Large intestine (tissue), 3 donors: Measurements from ENCODE around the gene AKAP12. TPM values are rescaled to one million over a fixed set of nuclear protein-coding genes. Genes with fewer than 3 reads are reported as not detected.

Source experiments
- DNase-seq, 2 donors: peaks; one replicate each; pipeline versions ENCODE4 v3.0.0 to v3.0.0-alpha.2; 2013
- H3K27ac ChIP-seq: one replicate; pipeline ENCODE4 v1.5.1; 2013; ENCODE audit warnings: low read length
- H3K27me3 ChIP-seq: 2 replicates; pipeline ENCODE4 v1.6.1; 2013; ENCODE audit warnings: low read length; ENCODE audit not compliant: control insufficient read depth, insufficient read depth
- H3K36me3 ChIP-seq: 2 replicates; pipeline ENCODE4 v1.6.1; 2013; ENCODE audit warnings: low read length; ENCODE audit not compliant: control insufficient read depth, insufficient read depth
- H3K4me1 ChIP-seq: one replicate; pipeline ENCODE4 v1.6.1; 2013; ENCODE audit warnings: low read length; ENCODE audit not compliant: control insufficient read depth, insufficient read depth
- H3K4me3 ChIP-seq: one replicate; pipeline ENCODE4 v1.5.1; 2013; ENCODE audit warnings: low read length
- H3K9me3 ChIP-seq: one replicate; pipeline ENCODE4 v1.6.1; 2013; ENCODE audit warnings: mild to moderate bottlenecking, low read depth, low read length, moderate library complexity; ENCODE audit not compliant: control insufficient read depth
- WGBS: methylation state at CpG from one replicate; pipeline ENCODE4 v1.1.5; 2013; ENCODE audit warnings: low lambda C conversion rate; ENCODE audit not compliant: insufficient coverage; 5-methylcytosine and 5-hydroxymethylcytosine counted together
- polyA plus RNA-seq: library from polyadenylated mRNA; unstranded; fragments of 120-200 nt; gene quantifications from one replicate; pipeline ENCODE4 v1.2.1, GENCODE V29; 2013

AKAP12 gene
- polyA plus RNA-seq, 1 donor, result 62.7 TPM

DNA sequence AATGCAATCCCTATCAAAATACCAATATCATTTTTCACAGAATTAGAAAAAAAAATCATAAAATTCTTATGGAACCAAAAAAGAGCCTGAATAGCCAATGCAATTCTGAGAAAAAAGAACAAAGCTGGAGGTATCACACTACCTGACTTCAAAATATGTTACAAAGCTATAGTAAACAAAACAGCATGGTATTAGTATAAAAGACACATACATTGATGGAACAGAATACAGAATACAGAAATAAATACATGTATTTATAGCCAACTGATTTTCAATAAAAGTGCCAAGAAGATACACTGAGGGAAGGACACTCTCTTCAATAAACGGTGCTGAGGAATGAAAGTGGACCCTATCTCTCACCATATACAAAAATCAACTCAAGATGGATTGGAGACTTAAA, 28.7 kb upstream of the AKAP12 start:
- no CpG with 5 or more reads among the region's 1 CpG for WGBS
- Histone ChIP-seq H3K9me3 (peaks cover 4% of the 10 kb centered on the region), H3K4me1 (no peaks in the 10 kb centered on the region), H3K27me3 (no peaks in the 10 kb centered on the region), H3K27ac (no peak overlapping the region), H3K4me3 (no peak overlapping the region), H3K36me3 (no peaks in the 10 kb centered on the region)
- no peak for DNase-seq

DNA sequence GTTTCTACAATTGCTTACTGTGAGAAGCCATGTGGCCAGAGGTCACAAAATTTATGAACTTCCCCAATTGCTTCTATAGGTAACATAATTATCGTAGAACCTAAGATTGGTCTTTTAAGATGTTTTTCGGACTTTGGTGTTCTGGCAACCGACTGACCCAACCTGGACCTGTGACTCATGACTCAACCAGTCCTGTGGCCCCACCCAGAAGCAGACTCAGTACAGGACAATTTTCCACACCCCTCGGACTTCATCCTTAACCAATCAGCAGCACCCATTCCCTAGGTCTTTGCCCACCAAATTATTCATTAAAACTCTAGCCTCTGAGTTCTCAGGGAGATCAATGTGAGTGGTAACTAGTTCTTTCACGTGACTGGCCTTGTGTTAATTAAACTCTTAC, 26.4 kb upstream of the AKAP12 start:
- H3K27ac ChIP-seq, result no peak overlapping the region
- H3K4me1 ChIP-seq, result no peaks in the 10 kb centered on the region
- H3K9me3 ChIP-seq, result peaks cover 4% of the 10 kb centered on the region
- H3K4me3 ChIP-seq, result no peak overlapping the region
- no CpG with 5 or more reads among the region's 5 CpGs for whole genome bisulfite sequencing
- H3K36me3 ChIP-seq, result no peaks in the 10 kb centered on the region
- H3K27me3 ChIP-seq, result no peaks in the 10 kb centered on the region
- DNase-seq, result no peak

DNA sequence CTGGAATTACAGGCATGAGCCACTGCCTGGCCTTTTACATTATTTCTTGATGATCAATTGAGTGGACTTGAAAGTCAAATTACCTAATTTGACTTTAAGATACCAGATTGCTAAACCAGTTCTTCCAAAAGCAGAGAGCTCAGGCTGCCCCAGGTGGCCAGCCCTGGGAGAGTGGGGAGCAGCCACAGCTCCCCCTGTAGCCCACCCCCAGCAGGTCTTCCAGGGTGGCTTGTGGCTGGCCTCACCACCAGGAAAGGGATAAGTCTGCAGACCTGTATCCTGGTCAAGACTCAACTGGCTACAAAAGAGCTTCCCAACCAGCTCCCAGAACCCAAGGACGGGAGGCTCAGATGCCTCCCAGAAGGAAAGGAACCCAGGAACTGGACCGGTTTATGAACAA, 23.8 kb upstream of the AKAP12 start:
- Histone ChIP-seq H3K4me1 (no peaks in the 10 kb centered on the region), H3K36me3 (no peaks in the 10 kb centered on the region), H3K27ac (no peak overlapping the region), H3K9me3 (peaks cover 4% of the 10 kb centered on the region), H3K4me3 (no peak overlapping the region), H3K27me3 (no peaks in the 10 kb centered on the region)
- DNase-seq, result no peak
- no CpG with 5 or more reads among the region's 2 CpGs for WGBS

DNA sequence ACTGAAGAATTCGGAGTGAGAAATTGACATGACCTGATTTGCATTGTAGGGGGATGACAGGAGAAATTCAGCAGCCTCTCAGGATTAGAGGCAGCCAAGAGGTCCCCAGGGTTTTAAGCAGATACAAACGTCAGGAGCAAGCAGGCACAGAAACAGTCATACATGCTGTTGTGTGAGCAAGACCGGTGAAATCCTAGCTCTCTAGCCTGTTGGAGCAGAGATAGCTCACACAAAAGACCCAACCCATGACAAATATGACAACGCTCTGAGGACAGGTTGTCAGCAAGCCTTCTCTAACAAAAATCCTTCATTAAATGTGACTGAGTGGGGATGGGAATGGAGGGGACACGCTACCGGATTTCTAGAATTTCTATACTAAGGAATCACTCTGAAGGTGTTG, 23.0 kb upstream of the AKAP12 start:
- H3K4me3 ChIP-seq, result no peak overlapping the region
- H3K27ac ChIP-seq, result no peak overlapping the region
- no peak for DNase-seq
- H3K4me1 ChIP-seq, result no peaks in the 10 kb centered on the region
- 20% methylated on average over 1 of the region's 6 CpGs for WGBS
- no peaks in the 10 kb centered on the region for H3K36me3 ChIP-seq
- peaks cover 4% of the 10 kb centered on the region for H3K9me3 ChIP-seq
- no peaks in the 10 kb centered on the region for H3K27me3 ChIP-seq

DNA sequence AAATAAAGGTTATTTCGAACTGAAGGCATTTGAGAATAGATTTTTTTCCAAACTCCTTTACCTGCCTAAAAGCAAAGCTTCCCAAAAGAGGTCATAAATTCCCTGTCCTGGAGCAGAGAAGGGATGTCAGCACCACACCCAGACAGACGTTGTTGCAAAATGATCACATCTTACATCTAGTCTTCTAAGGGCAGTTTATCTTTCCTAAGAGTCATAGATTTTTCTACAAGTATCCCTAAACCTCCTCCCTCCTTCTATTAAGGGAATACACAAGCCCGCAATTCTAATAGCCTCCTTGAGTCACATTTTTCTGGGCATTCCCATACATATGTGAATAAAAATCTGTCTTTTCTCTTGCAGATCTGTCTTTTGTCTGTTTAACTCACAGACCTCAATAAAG, 20.6 kb upstream of the AKAP12 start:
- Histone ChIP-seq H3K4me3 (no peak overlapping the region), H3K9me3 (no peaks in the 10 kb centered on the region), H3K36me3 (no peaks in the 10 kb centered on the region), H3K27me3 (no peaks in the 10 kb centered on the region), H3K4me1 (no peaks in the 10 kb centered on the region), H3K27ac (no peak overlapping the region)
- WGBS, result 100% methylated on average over 1 of the region's 3 CpGs
- no peak for DNase-seq

DNA sequence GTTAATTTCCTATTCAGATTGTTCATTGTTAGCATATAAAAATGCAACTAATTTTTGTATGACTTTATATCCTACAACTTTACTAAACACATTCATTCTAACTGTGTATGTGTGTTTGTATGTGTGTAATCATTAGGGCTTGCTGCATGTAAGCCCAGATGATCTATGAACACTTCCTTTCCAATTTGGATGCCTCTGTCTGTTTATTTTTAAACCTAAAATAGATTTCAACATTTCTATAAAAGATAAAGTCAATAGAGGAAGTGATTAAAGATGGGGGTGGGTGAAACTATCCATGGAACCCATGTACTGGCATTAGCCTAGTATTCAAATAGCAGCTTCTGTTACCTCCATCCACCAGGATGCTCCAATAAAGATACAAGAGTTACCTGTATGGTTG, 15.7 kb upstream of the AKAP12 start:
- Histone ChIP-seq H3K4me1 (no peaks in the 10 kb centered on the region), H3K36me3 (no peaks in the 10 kb centered on the region), H3K4me3 (no peak overlapping the region), H3K9me3 (no peaks in the 10 kb centered on the region), H3K27me3 (no peaks in the 10 kb centered on the region), H3K27ac (no peak overlapping the region)
- DNase-seq, result no peak

DNA sequence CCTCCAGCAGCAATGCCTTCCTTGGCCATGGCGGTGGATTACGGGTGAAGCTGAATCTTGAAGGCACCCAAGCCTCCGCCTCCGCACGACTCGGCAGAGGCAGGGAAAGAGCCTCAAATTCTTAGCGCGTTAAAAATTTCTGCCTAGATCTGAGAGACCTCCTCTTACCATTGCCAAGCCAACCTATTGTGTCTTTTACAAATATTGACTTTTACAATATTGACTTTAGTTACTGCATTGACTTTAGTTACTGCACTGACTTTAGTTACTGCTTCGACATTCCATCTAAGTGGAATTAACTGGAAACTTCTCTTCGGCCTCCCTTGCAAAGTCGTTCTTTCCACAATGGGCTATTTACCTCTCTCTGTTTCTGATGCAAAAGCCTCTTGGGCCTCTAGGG, 13.8 kb upstream of the AKAP12 start:
- no peaks in the 10 kb centered on the region for H3K27me3 ChIP-seq
- no peak for DNase-seq
- no peaks in the 10 kb centered on the region for H3K4me1 ChIP-seq
- no peaks in the 10 kb centered on the region for H3K9me3 ChIP-seq
- H3K4me3 ChIP-seq, result no peak overlapping the region
- no peaks in the 10 kb centered on the region for H3K36me3 ChIP-seq
- WGBS, result no CpG with 5 or more reads among the region's 11 CpGs
- no peak overlapping the region for H3K27ac ChIP-seq

DNA sequence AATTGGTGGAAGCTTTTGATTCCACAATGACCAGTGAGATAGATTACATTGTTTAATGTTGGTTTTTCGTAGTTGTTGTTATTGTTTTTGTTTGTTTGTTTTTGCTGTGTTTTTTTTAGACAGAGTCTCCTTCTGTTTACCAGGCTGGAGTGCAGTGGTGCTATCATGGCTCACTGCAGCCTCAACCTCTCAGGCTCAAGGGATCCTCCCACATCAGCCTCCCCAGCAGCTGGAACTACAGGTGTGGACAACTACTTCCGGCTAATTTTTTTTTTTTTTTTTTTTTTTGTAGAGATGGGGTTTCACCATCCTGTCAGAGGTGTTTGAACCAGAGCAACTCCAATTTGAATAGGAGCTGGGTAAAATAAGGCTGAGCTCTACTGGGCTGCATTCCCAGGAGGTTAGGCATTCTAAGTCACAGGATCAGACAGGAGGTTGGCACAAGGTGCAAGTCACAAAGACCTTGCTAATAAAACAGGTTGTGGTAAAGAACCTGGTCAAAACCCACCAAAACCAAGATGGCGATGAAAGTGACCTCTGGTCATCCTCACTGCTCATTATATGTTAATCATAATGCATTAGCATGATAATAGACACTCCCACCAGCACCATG, 10.9 kb upstream of the AKAP12 start:
- no peak for DNase-seq
- Histone ChIP-seq H3K27me3 (no peaks in the 10 kb centered on the region), H3K9me3 (no peaks in the 10 kb centered on the region), H3K4me3 (no peak overlapping the region), H3K27ac (no peak overlapping the region), H3K36me3 (no peaks in the 10 kb centered on the region), H3K4me1 (no peaks in the 10 kb centered on the region)
- WGBS, result 86% methylated on average over 1 of the region's 3 CpGs

DNA sequence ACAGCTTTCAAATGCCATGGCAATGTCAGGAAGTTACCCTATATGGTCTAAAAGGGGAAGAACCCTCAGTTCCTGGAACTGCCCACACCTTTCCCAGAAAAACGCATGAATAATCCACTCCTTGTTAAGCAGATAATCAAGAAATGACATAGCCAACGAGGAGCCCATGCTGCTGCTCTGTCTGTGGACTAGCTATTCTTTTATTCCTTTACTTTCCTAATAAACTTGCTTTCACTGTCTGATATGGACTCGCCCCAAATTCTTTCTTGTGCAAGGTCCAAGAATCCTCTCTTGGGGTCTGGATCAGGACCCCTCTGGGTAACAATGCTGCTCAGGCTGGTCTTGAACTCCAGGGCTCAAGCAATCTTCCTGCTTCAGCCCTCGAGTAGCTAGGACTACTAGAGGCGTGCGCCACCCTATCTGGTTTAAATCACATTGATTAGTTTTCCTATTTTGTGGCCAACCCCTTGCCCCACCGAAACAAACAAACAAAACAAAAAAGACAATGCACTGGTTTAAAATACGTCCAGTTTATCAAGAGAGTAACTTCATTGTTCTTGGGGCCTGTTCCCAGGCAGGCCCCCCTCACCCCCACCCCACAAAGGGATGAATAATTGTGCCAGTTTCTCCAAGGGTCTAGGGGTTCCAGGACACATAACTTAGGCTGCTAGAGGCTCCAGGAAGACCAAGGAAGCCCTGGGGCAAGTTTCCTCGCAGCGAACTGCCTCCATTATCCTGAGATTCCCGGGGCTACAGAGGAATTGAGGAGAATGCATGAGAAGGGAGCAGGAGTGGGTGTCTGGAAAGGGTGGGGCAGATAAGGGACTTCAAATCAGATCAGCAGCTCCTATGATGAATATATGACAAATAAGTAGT, 10.1 kb upstream of the AKAP12 start:
- Histone ChIP-seq H3K4me1 (no peaks in the 10 kb centered on the region), H3K36me3 (no peaks in the 10 kb centered on the region), H3K4me3 (no peak overlapping the region), H3K9me3 (no peaks in the 10 kb centered on the region), H3K27me3 (no peaks in the 10 kb centered on the region), H3K27ac (no peak overlapping the region)
- no peak for DNase-seq
- WGBS, result 100% methylated on average over 1 of the region's 11 CpGs

DNA sequence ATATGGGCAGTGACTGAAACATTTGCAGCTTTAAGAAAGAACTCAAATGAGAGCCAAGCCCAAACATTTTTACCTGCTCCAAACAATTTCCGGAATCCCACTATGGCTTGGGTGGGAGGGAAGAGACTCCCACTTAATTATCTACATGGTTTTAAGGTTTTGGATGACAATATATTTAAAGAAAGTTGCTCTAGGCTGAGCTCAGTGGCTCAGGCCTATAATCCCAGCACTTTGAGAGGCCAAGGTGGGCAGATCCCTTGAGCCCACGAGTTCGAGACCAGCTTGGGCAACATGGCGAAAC, 9.5 kb upstream of the AKAP12 start:
- Histone ChIP-seq H3K4me3 (no peak overlapping the region), H3K4me1 (no peaks in the 10 kb centered on the region), H3K36me3 (no peaks in the 10 kb centered on the region), H3K27ac (no peak overlapping the region), H3K27me3 (no peaks in the 10 kb centered on the region), H3K9me3 (no peaks in the 10 kb centered on the region)
- no CpG with 5 or more reads among the region's 4 CpGs for WGBS
- no peak for DNase-seq

DNA sequence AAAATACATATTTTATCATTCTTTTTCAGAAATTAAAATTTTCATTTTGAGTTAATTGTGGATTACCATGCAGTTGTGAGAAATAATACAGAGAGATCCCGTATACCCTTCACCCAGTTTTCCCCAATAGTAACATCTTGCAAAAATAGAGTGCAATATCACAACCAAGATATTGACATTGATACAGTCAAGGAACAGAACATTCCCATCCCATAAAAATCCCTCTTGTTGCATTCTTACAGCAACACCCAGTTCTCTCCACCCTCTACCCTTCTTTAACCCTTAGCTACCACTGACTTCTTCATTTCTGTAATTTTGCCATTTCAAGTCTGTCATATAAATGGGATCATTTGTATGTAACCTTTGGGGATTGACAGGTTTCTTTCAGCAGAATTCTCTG, 6.9 kb upstream of the AKAP12 start:
- WGBS, result no CpG with 5 or more reads among the region's 1 CpG
- H3K4me1 ChIP-seq, result no peaks in the 10 kb centered on the region

More for the DNA sequence above, 6.9 kb upstream of the AKAP12 start:
- Histone ChIP-seq H3K9me3 (no peaks in the 10 kb centered on the region), H3K27me3 (no peaks in the 10 kb centered on the region), H3K27ac (no peak overlapping the region), H3K4me3 (no peak overlapping the region), H3K36me3 (no peaks in the 10 kb centered on the region)
- no peak for DNase-seq
